CD4-positive, alpha-beta T cell treated with Interleukin-6 at 100 ng/mL for 8 hours (primary cell): ENCODE measurements around the gene SLC39A7.

Experiments used
- DNase-seq: peaks from one replicate; pipeline ENCODE4 v3.0.0-alpha.2; 2020; ENCODE audit warnings: mixed read lengths, low spot score

Gene SLC39A7, protein sequence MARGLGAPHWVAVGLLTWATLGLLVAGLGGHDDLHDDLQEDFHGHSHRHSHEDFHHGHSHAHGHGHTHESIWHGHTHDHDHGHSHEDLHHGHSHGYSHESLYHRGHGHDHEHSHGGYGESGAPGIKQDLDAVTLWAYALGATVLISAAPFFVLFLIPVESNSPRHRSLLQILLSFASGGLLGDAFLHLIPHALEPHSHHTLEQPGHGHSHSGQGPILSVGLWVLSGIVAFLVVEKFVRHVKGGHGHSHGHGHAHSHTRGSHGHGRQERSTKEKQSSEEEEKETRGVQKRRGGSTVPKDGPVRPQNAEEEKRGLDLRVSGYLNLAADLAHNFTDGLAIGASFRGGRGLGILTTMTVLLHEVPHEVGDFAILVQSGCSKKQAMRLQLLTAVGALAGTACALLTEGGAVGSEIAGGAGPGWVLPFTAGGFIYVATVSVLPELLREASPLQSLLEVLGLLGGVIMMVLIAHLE

DNA sequence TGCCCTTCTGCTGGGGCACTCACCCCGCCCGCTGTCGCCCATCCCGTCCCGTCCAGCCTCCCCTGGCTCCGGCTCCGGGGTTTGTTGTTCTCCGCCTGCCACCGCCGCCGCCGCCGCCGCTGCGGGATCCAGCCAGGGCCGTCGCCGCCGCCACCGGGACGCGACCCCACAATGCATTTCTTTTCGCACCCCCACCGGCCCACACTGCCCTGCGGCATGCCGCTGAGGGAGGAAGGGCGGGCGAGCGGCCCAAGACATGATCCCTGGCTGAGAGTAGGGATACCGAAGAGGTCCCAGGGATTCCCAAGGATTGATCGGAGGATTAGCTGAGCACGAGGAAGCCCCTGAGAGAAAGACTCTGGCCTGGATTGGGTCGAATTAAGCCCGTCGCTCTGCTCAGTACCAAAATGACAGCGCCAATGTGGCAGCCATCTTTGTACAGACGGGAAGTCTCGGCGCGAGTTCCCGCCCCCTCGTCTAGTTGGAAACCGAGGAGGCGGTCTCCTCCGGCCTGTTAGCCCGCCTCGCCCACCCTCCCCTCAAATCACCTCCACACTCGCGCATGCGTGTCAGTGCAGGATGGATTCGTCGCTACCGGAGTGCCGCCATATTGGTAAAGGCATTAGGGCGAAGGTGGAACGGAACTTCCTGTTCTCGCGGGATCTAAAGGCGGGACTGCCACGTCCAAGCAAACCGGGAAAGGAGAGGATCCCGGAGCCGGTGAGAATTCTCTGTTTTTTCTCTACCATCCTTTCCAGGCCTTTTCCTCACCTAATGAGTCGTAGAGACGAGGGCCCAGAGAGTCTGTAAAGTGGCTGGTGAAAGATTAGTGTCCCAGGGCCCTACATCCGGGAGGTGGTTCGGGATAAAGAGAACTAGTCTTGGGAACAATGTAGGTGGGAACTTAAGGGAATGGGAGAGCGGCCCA is at the start of gene SLC39A7, which contains the start of gene RXRB:
Gene SLC39A7 (plus strand): TSS at position 649 of the 928 bp plus-strand sequence. CDS start 379 bp downstream, outside the sequence.
Gene RXRB (minus strand): TSS at position 447 of the 928 bp plus-strand sequence. CDS start 189 bp downstream, at position 258.
- DNase-seq: peak; percentile 99

DNA sequence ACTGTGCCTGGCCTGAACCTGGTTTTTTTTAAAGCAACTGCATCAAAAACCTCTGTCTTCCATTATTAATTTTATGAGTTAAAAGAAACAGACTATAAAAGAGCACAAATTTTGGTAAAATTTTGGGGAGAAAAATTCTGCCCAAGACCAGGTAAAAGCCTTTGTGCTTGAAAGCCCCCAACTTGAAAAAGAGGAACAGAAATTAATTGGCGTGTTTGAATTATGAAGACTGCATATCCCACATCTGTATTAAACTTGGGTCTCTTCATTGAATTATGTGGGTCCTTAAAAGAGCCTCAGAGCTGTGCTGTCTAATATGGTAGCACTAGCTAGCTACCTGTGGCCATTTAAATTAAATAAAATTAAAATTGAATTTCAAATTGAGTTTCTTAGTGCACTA is 49.6 kb upstream of the SLC39A7 start:
- no peak for DNase-seq

DNA sequence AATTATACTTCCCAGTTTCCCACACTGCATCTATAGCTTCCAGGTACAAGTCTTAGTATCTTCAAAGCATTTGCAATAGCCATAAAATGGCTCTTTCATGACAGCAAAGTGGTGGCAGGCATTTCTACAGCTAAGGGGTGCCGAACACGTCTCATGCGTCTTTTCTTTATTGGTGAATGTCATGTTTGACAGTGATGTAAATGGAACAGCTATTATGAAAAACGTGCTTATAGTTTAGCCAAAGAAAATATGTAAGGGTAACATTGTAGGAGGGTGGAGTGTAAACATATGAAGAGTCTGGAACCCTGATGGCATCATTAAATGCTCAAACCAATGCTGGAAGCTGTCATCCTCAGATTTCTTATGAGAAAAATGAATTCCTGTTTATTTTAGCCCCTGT is 46.3 kb upstream of the SLC39A7 start:
- DNase-seq: no peak

DNA sequence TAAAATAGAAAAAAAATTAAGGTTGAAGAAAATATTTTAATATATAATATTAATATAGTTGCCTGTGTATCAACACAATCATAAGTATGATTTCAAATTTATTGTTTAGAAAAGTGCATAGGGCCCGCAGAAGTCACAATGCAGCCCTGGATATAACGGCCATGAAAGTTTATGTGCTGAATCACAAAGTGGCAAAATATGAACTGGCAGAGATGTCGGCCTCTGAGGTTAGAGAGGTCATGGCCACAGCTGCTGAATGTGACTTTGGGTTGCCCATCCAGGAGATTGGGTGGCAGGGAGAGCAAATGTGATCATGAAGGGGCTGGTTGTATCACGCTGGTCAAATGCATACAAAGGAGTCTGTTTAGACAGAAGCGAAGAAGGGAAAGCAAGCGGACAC is 44.1 kb upstream of the SLC39A7 start:
- no peak for DNase-seq

DNA sequence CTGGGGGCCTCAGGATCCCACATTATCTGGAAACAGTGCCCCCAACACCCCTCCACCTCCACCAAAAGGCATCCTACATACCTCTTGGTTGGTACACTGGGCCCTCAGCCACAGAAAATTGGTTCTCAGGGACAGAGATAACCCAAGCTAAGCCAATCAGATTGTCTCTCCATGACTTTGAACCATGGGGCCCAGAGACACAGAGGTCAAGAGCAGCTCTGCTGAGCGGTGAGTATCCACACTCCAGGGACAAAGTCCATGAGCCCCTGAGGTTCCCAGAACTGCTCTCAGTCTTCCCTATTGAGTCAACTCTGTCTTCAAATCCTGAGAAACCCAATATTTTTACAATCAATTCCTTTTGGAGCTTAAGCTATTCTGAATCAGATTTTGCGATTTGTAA is 43.7 kb upstream of the SLC39A7 start:
- DNase-seq: no peak

DNA sequence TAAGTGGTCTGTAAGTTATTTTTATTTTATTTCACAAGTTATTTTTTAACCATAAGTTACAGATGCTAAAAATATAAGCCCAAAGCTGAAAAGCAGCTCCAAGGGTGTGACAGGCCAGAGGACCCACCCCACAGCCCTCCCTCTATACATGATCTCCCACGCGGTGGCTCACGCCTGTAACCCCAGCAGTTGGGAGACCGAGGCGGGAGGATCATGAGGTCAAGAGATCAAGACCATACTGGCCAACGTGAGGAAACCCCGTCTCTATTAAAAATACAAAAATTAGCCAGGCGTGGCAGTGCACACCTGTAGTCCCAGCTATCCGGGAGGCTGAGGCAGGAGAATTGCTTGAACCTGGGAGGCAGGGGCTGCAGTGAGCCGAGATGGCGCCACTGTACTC is 40.6 kb upstream of the SLC39A7 start:
- no peak for DNase-seq

DNA sequence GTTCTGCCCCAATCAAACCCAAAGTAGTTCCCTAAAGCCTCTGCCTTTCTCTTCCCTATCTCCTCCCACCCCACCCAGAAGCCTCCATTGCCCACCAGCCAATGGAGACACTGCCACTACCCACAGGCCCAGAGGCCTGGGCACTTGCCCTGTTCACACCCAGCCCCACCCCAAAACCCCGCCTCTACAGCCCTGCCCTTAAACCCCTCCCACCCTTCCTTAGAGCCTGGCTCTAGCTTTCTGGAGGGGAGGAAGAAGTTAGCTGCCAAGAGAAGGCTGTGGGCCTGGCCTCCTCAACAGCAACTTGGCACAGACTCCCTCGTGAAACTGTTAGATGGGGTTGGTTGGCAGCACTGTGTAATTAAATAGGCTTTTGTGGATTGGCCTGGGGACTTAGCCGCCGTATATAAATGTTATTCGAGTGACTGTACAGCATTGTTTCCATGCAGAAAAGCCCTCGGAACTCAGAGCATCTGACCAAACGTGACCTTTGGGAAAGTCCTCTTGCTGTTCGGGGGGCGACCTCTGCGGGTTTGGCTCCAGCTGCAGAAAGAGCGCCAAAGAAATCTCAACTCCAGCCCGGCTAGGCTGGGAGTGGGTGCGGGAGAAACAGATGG is 39.8 kb upstream of the SLC39A7 start:
- DNase-seq: no peak

DNA sequence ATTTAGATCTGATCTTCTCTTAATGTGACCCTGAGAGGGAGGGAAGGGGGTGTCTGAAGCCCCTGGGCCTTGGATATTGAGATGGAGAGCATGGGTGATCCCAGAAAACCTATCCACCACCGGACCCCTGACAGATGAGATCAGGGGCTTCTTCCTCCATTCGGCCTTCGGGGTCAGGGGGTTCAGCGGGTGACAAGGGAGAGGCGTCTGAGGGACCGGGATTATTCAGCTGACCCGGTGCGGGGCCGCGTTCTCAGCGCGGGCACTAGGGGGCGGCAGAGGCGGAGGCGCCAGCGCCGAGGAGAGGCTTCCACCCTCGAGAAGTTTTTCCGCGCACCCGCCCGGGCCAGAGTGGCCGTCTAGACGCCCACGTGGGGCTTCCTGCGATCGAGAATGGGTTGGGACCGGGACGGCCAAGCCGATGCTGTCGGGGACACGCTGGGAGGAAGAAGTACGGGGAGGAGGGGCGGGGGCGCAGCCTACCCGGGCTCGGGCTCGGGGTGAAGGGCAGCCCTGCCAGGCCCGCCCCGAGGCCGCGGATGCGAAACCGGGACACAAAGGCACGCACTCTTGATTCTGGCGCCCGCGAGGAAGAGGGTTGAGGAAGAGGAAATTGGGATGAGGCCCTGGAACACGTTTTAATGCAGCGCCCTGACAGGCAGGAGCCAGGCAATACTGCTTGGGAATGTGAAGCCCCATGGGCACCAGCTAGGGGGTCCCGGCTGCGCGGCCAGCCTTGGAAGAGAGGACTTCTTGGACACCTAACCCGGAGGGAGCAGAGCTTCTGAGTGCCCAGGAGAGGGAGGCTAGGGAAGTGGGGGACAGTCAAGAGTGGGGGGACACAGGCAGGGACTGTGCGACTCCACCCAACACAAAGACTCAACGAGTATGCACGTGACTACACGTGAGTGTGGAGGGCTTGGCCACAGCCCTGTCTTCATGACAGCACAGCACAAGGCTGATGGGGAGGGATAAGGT is 39.0 kb upstream of the SLC39A7 start:
- peak; percentile 79 for DNase-seq

DNA sequence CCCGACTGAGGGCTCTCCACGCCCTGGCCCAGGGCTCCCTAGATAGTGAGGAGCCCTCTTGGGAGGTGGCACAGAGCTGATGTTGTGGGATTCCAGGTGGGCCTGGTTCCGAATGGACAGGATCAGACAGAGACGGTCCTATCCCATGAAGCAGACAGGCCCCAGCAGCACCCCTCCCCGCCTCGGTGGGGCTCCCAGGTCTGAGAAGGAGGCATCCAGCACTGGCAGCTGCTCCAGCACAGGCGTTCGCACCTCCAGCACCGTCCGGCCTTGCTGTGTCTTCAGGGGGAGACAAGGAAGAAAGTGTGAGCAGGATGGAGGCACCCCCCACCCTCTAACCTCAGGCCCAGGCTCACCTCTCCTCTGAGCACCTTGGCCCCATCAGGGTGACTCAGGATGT is 37.1 kb upstream of the SLC39A7 start:
- no peak for DNase-seq

DNA sequence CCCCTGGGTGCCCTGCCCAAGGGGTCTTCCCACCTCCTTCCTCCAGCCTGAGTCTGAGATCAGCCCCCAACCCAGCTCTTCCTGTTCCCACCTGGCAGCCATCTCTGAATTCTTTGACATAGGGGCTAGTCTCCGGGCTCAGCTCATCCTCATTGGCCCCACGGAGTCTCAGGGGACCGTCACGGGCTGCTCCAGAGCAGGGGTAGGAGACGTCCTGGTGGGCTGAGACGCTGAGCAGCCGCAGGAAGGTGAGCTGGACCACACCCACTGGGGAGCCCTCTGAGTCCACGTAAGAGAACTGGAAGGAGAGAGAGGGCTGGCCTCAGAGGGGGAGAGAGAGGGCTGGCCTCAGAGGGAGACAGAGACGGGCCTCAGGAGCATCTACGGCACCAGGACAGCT is 36.5 kb upstream of the SLC39A7 start:
- DNase-seq: no peak

DNA sequence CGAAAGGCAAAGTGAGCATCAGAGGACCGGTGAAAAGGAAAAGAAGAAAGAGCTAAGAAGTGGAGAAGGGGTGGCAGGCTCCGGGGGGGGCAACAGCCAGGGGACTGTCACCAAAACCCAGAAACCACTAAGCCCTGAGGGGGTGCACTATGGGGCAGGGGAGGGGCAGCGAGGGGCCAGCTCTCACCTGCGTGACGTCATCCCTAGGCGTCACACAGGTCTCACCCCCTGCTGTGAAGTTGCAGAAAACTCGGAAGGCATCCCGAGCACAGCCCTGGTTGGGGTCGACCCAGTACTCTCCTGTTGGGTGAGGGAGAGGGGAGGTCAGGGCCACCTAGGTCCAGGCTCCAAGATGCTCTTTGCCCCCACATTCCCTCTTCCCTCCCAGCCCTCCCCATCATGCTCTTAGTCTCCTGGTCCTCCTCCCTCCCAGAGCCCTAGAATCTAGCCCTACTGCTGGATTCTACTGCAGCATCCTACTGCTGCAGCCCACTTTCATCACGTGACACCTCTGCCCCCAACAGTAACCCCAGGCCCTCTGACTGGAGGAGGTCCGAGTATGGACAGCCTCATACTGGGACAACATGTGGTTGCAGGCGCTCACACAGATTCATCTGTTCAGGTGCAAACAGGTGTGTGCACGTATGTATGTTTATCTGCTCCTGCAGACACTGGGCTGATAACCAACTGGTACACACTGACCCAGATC is 35.8 kb upstream of the SLC39A7 start:
- DNase-seq: no peak

DNA sequence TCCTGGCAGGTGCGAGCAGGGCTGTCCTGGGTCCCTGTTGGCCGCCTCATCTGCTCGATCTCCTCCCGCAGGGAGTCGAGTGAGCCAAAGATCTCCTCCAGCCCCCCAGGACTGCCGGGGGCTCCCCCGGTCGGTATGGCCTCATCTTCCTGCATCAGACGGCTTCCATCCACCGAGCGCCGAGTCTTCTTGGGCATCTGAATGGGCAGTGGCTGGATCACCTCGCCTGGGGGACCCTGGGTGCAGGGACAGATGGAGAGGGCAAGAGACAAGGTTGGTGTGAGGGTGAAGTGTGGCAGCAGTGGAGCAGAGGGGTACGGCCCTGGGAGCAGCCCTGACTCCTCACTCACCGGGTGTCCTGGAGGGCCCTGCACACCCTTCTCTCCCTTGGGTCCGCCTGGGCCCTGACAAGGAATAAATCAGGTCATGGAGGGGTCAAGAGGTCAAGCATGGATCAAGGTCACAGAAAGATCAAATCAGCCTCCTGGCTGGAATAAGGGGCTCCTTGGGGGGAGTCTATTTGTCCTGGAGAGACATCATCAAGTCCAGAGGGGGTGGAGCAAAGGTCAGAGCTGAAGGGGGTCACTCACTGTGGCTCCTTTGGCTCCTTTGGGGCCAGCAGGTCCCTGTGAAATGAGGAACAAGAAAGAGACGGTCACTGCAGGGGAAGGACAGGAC is 34.9 kb upstream of the SLC39A7 start:
- no peak for DNase-seq

DNA sequence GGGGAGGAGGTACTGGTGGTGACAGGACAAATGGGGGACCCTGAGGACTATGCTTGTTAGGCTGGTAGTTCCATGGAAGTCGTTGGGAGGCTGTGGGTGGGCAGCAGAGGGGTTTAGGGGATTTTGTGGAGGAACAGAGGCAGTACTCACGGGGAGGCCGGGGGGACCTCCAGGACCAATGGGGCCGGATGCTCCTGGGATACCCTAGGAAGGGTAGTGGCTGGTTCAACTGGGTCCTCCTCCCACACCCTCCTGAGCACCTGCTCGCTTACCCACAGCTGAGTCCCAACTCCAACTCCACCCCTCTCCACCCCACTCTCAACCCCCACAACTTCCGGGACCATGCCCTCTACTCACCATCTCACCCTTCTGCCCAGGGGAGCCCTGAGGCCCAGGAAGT is 34.3 kb upstream of the SLC39A7 start:
- DNase-seq: no peak

DNA sequence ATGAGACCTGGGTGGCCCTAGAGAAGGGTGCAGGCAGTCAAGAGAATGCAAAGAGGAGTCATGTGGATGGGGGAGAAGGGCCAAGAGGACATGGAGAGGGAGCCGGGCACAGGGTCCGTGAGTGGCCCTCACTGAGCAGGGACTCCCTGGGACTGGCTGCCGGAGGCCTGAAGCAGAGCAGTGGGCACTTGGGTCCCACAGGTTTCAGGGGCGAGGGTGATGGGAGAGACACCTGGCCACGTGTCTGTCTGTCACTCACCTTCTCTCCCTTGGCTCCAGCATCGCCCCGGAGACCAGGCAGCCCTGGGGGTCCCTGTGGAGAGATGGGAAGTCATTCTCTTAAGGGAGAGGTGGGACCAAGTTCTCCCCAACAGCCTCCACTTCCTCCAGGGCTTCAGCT is 33.9 kb upstream of the SLC39A7 start:
- no peak for DNase-seq

DNA sequence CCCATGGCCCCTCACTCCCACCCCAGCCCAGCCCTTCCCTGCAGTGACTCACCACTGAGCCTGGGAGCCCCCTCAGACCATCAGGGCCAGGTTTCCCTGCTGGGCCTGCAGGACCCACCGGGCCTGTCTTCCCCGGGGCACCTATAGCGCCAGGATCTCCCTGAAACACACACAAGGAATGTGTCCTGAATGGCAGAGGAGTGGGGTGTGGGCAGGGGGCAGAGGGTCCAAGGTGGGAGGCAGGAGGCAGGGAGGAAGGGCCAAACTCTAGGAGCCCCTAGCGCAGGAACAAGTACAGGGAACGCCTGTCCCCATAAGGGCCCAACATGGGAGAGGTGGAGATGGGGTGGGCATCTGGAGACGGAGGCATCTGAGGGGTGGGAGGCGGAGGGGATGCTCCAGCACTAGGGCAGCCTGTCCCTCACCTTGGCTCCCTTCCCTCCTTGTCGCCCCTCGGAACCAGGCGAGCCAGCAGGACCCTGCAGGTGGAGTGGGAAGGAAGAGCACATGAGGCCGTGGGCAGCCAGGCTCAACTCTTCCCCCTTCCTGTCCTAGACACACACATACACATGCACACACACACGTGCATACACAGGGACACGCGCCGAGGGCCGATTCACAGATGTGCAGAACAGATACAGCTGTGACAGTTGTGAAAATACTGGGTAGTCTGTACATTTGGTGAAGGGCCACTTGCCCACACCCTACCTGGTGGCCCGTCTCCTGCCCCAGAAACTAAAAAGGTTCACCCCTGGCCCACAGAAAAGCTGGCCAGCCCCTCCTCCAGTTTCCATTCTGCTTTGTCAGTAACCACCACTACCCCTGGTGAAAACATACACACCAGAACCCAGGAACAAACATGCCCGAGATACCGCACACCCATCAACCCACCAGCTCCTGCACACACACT is 33.0 kb upstream of the SLC39A7 start:
- DNase-seq: no peak

DNA sequence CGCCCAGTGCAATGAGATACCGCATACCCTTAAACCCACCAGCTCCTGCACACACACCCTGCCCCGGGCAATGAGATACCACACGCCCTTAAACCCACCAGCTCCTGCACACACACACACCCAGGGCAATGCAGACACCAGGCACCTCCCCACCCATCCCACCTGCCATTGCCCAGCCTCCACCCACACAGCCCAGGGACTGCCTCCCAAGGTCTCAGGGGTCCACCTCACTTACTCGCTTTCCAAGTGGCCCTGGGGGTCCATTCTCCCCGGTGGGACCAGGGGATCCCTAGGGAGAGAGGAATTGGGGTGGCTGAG is 32.4 kb upstream of the SLC39A7 start:
- no peak for DNase-seq

DNA sequence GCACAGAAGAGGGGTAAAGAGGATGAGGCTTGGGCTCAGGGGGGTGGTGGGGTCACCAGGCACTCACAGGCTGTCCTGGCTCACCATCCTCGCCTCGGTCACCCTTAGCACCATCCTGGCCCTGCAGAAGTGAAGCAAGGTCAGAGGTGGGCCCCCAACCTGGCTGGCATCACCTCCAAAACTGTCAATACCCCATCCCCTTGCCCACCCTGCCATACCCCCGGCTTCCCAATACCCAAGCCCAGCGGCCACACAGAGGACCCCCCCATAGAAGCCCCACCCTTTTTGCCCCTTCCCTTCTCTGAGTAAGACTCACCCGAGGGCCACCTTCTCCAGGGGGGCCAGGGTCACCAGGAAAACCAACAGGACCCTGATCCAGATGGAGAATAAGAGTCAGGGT is 32.0 kb upstream of the SLC39A7 start:
- no peak for DNase-seq

DNA sequence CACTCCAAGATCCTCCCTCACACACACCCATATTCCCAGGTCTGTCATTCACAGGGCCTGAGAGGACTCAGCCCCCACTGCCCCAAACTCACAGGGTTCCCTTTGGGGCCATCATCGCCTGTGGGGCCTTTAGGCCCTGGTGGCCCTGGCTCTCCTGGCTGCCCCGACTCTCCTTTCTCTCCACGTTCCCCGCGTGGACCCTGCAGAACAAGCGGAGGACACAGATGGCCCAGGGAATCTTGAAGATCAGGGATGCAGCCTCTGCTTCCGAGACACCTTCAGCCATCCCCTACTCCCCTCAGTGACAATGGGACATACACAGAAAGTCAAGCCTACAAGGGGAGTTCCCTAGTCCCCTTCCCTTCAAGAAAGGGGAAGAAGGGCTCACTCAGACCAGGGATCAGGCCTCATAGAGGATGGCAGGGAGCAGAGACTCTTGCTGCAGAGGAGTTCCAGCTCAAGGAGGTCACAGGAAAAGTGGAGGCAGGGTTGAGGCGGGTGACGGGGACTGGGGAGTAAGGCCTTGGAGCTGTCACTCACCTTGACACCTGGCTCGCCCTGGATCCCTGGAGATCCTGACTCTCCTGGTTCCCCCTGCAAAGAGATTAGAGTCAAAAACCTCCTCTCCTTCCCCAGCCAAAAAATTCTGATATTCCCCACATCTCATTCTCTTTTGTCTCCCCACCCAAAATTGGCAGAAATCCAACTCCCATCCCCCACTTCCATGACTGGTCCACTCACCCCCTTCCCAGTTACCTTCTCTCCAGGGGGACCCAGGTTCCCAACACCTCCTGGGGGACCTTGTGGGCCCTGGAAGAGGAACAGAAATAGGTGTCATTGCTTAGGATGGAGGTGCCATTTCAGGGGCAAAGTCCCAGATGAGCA is 31.1 kb upstream of the SLC39A7 start:
- DNase-seq: no peak
